BJ (cell line): ENCODE data around the gene SMAP2. TPM values are rescaled to one million over a fixed set of nuclear protein-coding genes. Genes with fewer than 3 reads are reported as not detected.

Experiments used
- CTCF ChIA-PET: fragments of 350-600 bp; formaldehyde crosslinking; extraction: SDS; loops from one replicate; lab custom pipeline; 2021; ENCODE audit warnings: antibody characterized with exemption, inconsistent platforms; lab: Yijun Ruan, JAX
- POLR2A ChIA-PET: fragments of 300-600 bp; sonication (Branson Sonifier 250); formaldehyde crosslinking; extraction: SDS; loops from one replicate; lab custom pipeline; 2021; ENCODE audit warnings: antibody characterized with exemption; lab: Charles Lee
- DNase-seq: peaks from one replicate; pipeline ENCODE4 v3.0.0-alpha.2; 2011; ENCODE audit warnings: low read depth
- H3K27me3 ChIP-seq: 2 replicates; pipeline ENCODE4 v1.6.0; 2011; ENCODE audit warnings: low read length; ENCODE audit not compliant: control insufficient read depth, insufficient read depth
- H3K36me3 ChIP-seq: 2 replicates; pipeline ENCODE4 v1.5.1; 2011; ENCODE audit warnings: low read length; ENCODE audit not compliant: control insufficient read depth, insufficient read depth
- H3K4me3 ChIP-seq: 2 replicates; pipeline ENCODE4 v1.5.1; 2011; ENCODE audit warnings: low read depth, mild to moderate bottlenecking, control low read depth, low read length
- polyA plus RNA-seq: library from polyadenylated mRNA; depleted of rRNA; stranded (reverse); fragments of >200 nt; gene quantifications from 2 replicates; pipeline ENCODE4 v1.2.3, GENCODE V29; 2011
- TF ChIP-seq, protein P1 (sequence below): IDR thresholded peaks from 2 replicates; pipeline ENCODE4 v1.5.1; 2011; ENCODE audit warnings: low read depth, mild to moderate bottlenecking, control low read depth, inconsistent platforms, low read length, moderate library complexity; ENCODE audit not compliant: insufficient read depth

Gene SMAP2
- polyA plus RNA-seq, 1 experiment, result 10.2 TPM

DNA sequence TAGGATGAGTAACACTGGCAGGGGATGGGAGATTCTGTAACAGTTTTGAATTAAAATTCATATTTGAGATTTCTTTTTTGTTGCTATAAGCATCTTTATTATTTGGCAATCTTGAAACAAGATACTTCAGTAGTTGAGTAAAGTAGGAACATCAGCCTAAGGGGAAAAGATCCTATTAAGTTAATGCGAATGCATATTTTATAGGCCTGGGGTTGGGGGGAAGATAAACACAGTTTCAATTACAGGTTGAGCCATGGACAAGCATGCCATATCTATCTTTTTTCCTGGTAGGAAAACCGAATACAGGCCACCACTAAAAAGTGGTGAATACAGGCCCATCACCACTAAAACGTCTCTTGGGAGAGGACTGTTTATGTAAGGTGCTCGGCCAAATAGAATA, 32.3 kb downstream of the SMAP2 start:
- ChIA-PET CTCF (interaction anchor here (1.0 to 6.2 kb wide), 14 partner anchors 14 to 328 kb away, joined by 3 to 85 read pairs (median 9); no protein-coding TSS in a partner anchor), POLR2A (no interaction called here)
- H3K36me3 ChIP-seq, result peaks cover 4% of the 10 kb centered on the region
- no peak overlapping the region for H3K4me3 ChIP-seq
- H3K27me3 ChIP-seq, result no peaks in the 10 kb centered on the region
- DNase-seq, result no peak
- TF ChIP-seq, protein P1, sequence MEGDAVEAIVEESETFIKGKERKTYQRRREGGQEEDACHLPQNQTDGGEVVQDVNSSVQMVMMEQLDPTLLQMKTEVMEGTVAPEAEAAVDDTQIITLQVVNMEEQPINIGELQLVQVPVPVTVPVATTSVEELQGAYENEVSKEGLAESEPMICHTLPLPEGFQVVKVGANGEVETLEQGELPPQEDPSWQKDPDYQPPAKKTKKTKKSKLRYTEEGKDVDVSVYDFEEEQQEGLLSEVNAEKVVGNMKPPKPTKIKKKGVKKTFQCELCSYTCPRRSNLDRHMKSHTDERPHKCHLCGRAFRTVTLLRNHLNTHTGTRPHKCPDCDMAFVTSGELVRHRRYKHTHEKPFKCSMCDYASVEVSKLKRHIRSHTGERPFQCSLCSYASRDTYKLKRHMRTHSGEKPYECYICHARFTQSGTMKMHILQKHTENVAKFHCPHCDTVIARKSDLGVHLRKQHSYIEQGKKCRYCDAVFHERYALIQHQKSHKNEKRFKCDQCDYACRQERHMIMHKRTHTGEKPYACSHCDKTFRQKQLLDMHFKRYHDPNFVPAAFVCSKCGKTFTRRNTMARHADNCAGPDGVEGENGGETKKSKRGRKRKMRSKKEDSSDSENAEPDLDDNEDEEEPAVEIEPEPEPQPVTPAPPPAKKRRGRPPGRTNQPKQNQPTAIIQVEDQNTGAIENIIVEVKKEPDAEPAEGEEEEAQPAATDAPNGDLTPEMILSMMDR, result no peak

DNA sequence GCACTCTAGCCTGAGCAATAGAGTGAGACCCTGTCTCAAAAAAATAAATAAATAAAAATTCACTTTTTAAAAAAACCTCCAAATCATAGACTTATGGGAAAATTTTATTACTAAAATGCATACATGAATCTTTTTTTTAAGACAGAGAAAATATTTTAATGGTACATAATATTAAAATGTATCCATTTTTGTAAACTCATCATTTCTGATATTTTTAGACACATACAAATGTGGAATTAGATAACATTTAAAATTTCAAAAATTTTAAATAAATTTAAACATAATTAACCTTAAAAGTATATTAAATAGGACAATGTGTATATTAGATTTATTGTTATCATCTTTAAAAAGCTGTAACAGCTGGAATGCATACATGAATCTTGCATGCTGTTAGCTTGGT, 33.9 kb downstream of the SMAP2 start:
- no peak overlapping the region for H3K4me3 ChIP-seq
- TF ChIP-seq, protein P1, result no peak

DNA sequence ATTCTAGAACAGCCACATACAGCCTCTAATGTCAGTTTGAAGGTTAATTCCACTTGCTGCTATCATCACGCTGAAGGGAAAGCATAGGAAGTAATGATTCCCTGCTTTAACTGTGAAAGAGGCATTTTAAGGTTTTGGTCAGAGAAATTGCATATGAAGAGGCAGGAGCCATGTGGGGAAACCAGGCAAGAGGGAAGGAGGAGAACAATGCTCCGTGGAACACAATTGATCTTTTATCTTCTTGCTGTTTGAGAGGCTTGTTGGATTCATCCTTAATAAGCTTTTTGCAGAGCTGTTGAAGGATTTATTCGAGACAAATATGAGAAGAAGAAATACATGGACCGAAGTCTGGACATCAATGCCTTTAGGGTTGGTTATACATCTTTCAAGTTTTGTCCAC, 35.9 kb downstream of the SMAP2 start:
- ChIA-PET POLR2A (no interaction called here), CTCF (interaction anchor here (1.0 to 2.8 kb wide), 3 partner anchors 29 to 256 kb away, joined by 3 to 9 read pairs (median 9); no protein-coding TSS in a partner anchor)
- no peak for DNase-seq
- H3K4me3 ChIP-seq, result no peak overlapping the region
- H3K36me3 ChIP-seq, result peaks cover 4% of the 10 kb centered on the region
- H3K27me3 ChIP-seq, result no peaks in the 10 kb centered on the region
- TF ChIP-seq, protein P1, result no peak

More for the DNA sequence above, 33.9 kb downstream of the SMAP2 start:
- CTCF ChIA-PET, result interaction anchor here (1.0 to 6.2 kb wide), 7 partner anchors 31 to 263 kb away, joined by 3 to 85 read pairs (median 4); partner anchors contain the start of gene ZFP69B
- Histone ChIP-seq H3K27me3 (no peaks in the 10 kb centered on the region), H3K36me3 (peaks cover 4% of the 10 kb centered on the region)
- POLR2A ChIA-PET, result no interaction called here
- no peak for DNase-seq

DNA sequence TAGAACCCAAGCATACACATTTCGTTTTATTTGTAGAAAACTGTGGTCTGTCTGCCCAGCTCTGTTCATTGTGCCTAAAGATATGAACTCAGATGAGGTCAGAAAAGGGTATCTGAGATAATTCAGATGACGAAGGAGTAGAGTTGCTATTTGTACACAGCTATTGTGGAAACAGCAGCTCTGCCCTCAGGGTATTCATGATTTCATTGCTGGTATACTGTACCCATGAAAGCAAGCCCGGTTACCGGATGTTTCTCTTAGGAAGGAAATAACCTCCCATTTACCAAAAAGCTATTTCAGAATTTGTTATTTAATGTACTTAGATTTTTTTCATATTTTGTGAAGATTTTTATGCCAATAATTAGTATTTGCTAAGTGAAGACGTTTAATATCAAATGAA, 37.8 kb downstream of the SMAP2 start:
- ChIA-PET POLR2A (no interaction called here), CTCF (interaction anchor here (0.9 to 3.1 kb wide), 6 partner anchors 9 to 324 kb away, joined by 4 to 14 read pairs (median 6); no protein-coding TSS in a partner anchor)
- TF ChIP-seq, protein P1, result no peak
- peaks cover 4% of the 10 kb centered on the region for H3K36me3 ChIP-seq
- no peaks in the 10 kb centered on the region for H3K27me3 ChIP-seq
- DNase-seq, result no peak
- H3K4me3 ChIP-seq, result no peak overlapping the region

DNA sequence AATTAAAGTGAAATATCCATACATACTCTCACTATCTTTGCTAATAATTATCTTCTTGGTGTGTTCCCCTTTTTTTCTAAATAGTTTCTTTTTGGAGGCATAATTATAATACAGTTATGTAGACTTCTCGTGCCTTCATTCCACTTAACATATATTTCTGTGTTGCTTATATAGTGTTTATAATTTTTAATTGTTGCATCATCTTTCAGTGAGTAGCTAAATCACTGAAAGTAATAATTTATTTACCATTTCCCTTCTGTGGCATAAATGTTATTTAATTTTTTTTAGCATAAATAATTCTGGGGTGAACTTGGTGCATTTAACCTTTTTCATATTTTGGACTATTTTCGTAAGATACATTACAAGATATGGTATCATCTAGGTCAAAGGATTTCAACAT, 38.3 kb downstream of the SMAP2 start:
- peaks cover 10% of the 10 kb centered on the region for H3K36me3 ChIP-seq
- H3K27me3 ChIP-seq, result no peaks in the 10 kb centered on the region
- ChIA-PET CTCF (interaction anchor here (1.1 to 3.1 kb wide), 5 partner anchors 9 to 268 kb away, joined by 4 to 14 read pairs (median 9); no protein-coding TSS in a partner anchor), POLR2A (no interaction called here)
- H3K4me3 ChIP-seq, result no peak overlapping the region
- TF ChIP-seq, protein P1, result no peak
- no peak for DNase-seq
